ENCODE results near the gene LHX2. TPM values are rescaled to one million over a fixed set of nuclear protein-coding genes. Genes with fewer than 3 reads are reported as not detected.

Gene LHX2
- total and polyA plus RNA-seq, 7 donors = not detected

DNA sequence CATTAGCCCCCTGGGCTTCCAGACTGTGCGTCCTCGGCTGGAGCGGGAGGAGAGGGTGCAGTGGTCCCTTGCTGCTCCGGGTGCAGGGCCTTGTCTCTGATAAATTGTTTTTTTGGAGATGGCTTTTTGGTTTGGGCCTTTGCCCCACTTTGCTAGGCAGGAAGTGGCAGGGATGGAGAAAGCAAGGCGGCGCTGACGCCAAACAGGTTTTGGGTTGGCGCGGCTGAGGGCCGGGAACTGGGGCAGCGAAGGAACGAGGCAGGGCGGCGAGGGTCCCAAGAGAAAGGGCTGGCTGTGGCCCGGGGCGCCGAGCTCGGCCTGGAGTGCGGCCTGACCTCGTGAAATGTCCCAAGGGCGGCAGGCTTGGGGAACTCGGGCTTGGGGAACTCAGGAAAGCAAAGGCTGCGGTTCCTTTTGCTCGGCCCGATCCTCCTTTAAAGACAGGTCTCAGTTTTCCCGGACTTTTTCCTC, 4.1 kb downstream of the LHX2 start:
- intact Hi-C loops (cut with DNase I) = no loop called here
- no peak for TF ChIP-seq CTCF (IDR thresholded peaks at IDR 0.05)
- Histone ChIP-seq H3K27ac (no peak overlapping the region), H3K4me1 (peaks cover 3% of the 10 kb centered on the region), H3K4me3 (no peak overlapping the region), H3K36me3 (ENCODE audit: insufficient read depth in 1 of 2, low read depth in 1 of 2) (no peaks in the 10 kb centered on the region), H3K9me3 (no peaks in the 10 kb centered on the region), H3K27me3 (ENCODE audit: insufficient read depth in 3 of 3, low read length in 2 of 3) (peaks cover 0 to 97% (median 69%) of the 10 kb centered on the region in 3 donors)
- 56 to 71% (median 63%) methylated on average over 25 to 26 of the region's 26 CpGs for WGBS, 3 donors
- ATAC-seq (no peak), DNase-seq (no peak)

DNA sequence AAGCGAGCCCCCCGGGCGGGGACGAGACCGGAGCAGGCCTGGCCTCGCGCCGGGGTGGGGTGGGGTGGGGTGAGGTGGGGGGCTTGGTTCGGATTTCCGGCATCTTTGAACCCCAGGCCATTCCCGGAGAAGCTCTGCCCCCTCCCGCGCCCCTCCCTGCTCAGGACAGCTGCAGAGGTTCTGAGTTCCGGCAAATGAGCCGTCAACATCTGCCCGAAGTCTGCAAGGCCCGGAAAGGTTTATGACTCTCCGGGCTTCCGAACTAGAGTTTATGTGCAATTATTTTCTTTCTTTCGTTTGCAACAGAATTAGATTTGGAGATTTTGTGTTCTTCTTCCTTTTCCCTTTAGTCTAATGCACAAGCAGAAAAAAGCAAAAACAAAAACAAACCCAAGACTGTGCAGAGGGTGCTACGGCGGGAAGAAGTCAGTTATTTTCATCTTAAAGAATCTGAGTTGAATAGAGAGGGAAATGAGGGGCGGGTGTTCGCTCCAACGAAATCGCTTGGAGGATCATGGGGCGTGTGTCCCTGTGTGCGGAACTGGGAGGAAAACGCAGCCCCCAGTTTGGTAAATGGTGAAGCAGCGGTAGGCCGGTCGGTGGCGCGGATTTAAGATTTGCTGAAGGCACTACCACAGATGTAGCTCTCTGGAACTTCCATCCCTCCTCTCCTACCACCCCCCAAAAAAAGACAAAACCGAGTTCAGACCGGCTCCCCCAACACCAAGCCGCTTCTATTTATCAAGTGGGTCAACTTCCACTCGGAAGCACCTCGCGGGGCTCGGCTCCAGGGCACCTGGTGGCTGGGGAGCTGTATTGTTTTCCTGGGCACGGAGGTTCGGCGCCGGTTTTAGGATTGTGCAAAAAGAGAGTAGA, 4.8 kb downstream of the LHX2 start:
- 63 to 72% (median 64%) methylated on average over 44 to 45 of the region's 45 CpGs for WGBS, 3 donors

DNA sequence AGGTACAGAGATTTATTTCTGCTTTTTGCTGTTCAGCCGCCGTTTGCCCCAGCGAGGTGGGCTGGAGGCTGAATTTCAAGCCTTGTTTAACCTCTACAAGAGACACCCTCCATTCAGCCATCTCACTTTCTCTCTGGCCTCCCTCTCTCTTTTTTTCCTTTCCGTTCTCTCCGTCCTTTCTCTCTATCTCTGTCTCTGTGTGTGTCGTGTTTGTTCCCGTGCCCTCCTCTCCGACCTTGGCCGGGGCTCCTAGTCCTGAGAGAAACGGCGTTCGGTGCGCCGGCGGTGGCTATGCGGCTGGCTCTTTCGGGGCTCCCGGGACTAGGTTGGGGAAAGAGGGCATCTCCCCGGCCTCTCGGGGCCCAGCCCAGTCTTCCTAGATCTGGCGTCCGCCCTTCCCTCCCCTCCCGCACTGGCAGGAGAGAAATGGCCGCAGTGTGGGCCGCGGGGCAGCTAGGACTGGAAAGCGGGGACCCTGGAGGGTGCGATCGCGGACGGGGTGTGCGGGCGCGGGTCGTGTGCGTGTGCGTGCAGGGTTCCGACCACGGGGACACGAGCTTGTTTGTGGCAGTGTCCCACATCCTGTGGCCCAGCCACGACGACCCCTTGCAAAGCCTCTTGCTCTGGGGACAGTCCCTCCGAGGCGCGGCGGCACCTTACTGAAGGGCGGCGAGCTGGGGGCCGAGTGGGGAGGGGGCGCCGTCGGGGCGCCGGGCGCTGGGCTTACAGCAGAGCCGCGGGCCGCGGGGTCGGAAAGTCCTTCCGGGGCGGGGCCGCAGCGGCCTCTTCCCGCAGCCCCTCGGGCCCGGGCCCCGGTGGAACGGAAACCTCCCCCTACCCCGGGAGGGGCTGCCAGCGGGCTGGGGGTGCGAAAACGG, 5.7 kb downstream of the LHX2 start:
- 28 to 45% (median 40%) methylated on average over 43 to 73 of the region's 73 CpGs for WGBS, 3 donors
- peak overlapping the region; percentile 48 for H3K4me3 ChIP-seq
- intact Hi-C loops (cut with DNase I) = no loop called here
- no peaks in the 10 kb centered on the region for H3K36me3 ChIP-seq (ENCODE audit: insufficient read depth in 1 of 2, low read depth in 1 of 2)
- no peak for TF ChIP-seq CTCF (IDR thresholded peaks at IDR 0.05)
- no peak overlapping the region for H3K27ac ChIP-seq
- H3K4me1 ChIP-seq = no peaks in the 10 kb centered on the region
- H3K9me3 ChIP-seq = no peaks in the 10 kb centered on the region
- no peak for ATAC-seq
- H3K27me3 ChIP-seq (ENCODE audit: insufficient read depth in 3 of 3, low read length in 2 of 3) = peaks cover 0 to 98% (median 65%) of the 10 kb centered on the region in 3 donors
- DNase-seq = no peak

More for the DNA sequence above, 4.8 kb downstream of the LHX2 start:
- no peak for DNase-seq
- ATAC-seq = no peak
- peaks cover 0 to 98% (median 69%) of the 10 kb centered on the region in 3 donors for H3K27me3 ChIP-seq (ENCODE audit: insufficient read depth in 3 of 3, low read length in 2 of 3)
- no peaks in the 10 kb centered on the region for H3K4me1 ChIP-seq
- no peaks in the 10 kb centered on the region for H3K9me3 ChIP-seq
- H3K4me3 ChIP-seq = no peak overlapping the region
- no peaks in the 10 kb centered on the region for H3K36me3 ChIP-seq (ENCODE audit: insufficient read depth in 1 of 2, low read depth in 1 of 2)
- TF ChIP-seq CTCF (IDR thresholded peaks at IDR 0.05) = no peak
- intact Hi-C loops (cut with DNase I) = no loop called here
- no peak overlapping the region for H3K27ac ChIP-seq

DNA sequence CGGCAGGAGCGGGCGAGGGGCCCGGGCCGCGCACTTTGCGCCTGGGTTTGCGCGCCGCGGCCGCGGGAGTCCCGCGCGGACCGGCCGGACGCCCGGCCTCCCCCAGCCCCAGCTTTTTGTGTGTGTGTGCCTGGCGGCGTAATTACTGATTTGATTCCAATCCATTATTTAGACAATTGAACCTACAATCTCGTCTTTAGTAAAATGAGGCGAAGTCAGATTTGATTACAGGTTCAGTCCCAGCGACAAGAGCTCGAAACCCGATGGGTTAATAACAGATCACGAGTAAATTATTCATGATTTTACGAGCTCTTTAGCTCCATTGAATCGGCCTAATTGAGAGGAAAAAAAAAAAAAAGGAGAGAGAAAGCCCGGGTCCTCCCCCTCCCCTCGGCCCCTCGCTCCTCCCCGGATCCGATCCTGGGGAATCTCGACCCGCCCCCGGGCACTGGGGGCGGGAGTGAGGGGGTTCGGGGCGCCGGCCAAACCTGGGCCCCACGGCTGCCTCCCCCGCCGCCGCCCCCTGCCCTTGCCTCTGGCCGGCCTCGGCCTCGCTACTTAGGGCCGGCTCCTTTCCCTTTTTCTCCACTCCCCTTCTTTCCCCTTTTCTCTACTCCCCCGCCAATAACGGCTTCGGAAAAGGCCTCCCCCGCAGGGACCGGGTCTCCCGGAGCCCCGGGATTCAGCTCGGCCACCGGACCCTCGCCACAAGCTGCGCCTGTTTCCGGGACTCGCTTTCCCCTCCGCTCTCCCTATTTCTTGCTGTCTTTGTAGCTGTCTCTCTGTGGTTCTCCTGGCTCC, 6.6 kb downstream of the LHX2 start:
- H3K4me3 ChIP-seq = peak overlapping the region; percentile 48
- H3K36me3 ChIP-seq (ENCODE audit: insufficient read depth in 1 of 2, low read depth in 1 of 2) = no peaks in the 10 kb centered on the region
- ATAC-seq = no peak
- DNase-seq = no peak
- intact Hi-C loops (cut with DNase I) = no loop called here
- no peaks in the 10 kb centered on the region for H3K9me3 ChIP-seq
- no peak overlapping the region for H3K27ac ChIP-seq
- WGBS, 3 donors = 18 to 22% (median 18%) methylated on average over 46 to 64 of the region's 64 CpGs
- peaks cover 0 to 97% (median 61%) of the 10 kb centered on the region in 3 donors for H3K27me3 ChIP-seq (ENCODE audit: insufficient read depth in 3 of 3, low read length in 2 of 3)
- H3K4me1 ChIP-seq = no peaks in the 10 kb centered on the region
- no peak for TF ChIP-seq CTCF (IDR thresholded peaks at IDR 0.05)

Data from psoas muscle (tissue), 8 donors.